Esophagus muscularis mucosa (tissue), 4 donors: Measurements from ENCODE around the gene WFDC5. TPM values are rescaled to one million over a fixed set of nuclear protein-coding genes. Genes with fewer than 3 reads are reported as not detected.
"Not testable (repeated sequence)": the region's sequence is repeated elsewhere in the genome, so short reads cannot be mapped to it uniquely, and the experiment has no call there.

Source experiments
- DNase-seq: peaks from one replicate; pipeline ENCODE4 v3.0.0-alpha.2; 2017; ENCODE audit errors: extremely low spot score
- H3K27ac ChIP-seq, 4 donors: fragments of 200-600 bp; sonication (generic); replicated peaks in 1 of 4; 1 replicate in 3 of 4; 2 replicates in 1 of 4; pipeline ENCODE4 v1.5.1; 2016 to 2019; ENCODE audit warnings: mild to moderate bottlenecking in 1 of 4
- H3K27me3 ChIP-seq, 4 donors: fragments of 200-600 bp; sonication (generic); one replicate each; pipeline versions ENCODE4 v1.5.1 to v1.6.0; 2016 to 2019
- H3K36me3 ChIP-seq, 4 donors: fragments of 200-600 bp; sonication (generic); one replicate each; pipeline ENCODE4 v1.5.1; 2016 to 2019
- H3K4me1 ChIP-seq, 4 donors: fragments of 200-600 bp; sonication (generic); one replicate each; pipeline ENCODE4 v1.5.1; 2016 to 2019
- H3K4me3 ChIP-seq, 4 donors: fragments of 200-600 bp; sonication (generic); 1 replicate in 2 of 4; 2 replicates in 2 of 4; pipeline ENCODE4 v1.5.1; 2016 to 2019; ENCODE audit warnings: mild to moderate bottlenecking in 4 of 4, moderate library complexity in 1 of 4
- H3K9me3 ChIP-seq, 4 donors: fragments of 200-600 bp; sonication (generic); 1 replicate in 3 of 4; 2 replicates in 1 of 4; pipeline ENCODE4 v1.5.1; 2016 to 2019
- EP300 ChIP-seq: sonication (generic); formaldehyde crosslinking; IDR thresholded peaks from one replicate; pipeline ENCODE4 v1.6.1; 2017; ENCODE audit warnings: antibody characterized with exemption
- POLR2A ChIP-seq: fragments of 450-650 bp; IDR thresholded peaks from one replicate; pipeline ENCODE4 v1.6.1; 2017; ENCODE audit warnings: antibody characterized with exemption, moderate library complexity, mild to moderate bottlenecking, low read depth
- POLR2AphosphoS5 ChIP-seq, 2 donors: sonication (generic); formaldehyde crosslinking; IDR thresholded peaks; one replicate each; pipeline ENCODE4 v1.6.1; 2017; ENCODE audit warnings: antibody characterized with exemption in 2 of 2
- WGBS: methylation state at CpG from one replicate; pipeline ENCODE4 v1.1.5; 2018; 5-methylcytosine and 5-hydroxymethylcytosine counted together
- intact Hi-C: fragments of 100-400 bp; cut with DNase I; formaldehyde crosslinking; loops from one replicate; pipeline ENCODE4 v1.15.1; 2023
- total RNA-seq, 4 donors: library from RNA; depleted of rRNA; stranded (reverse); fragments of >200 nt; gene quantifications; one replicate each; pipeline versions ENCODE4 v1.1.0 to v1.2.1, GENCODE V29; 2016
- TF ChIP-seq, protein P1 (sequence below), 3 experiments: fragments of 200-600 bp in 2 of 3; fragments of 450-650 bp in 1 of 3; sonication (generic) in 2 of 3; IDR thresholded peaks; one replicate each; pipeline ENCODE4 v1.5.1; 2017 to 2019; ENCODE audit warnings: antibody characterized with exemption in 3 of 3, mild to moderate bottlenecking in 2 of 3, moderate library complexity in 1 of 3

Gene WFDC5
- total RNA-seq, 4 donors from 2014 or later, result not detected

DNA sequence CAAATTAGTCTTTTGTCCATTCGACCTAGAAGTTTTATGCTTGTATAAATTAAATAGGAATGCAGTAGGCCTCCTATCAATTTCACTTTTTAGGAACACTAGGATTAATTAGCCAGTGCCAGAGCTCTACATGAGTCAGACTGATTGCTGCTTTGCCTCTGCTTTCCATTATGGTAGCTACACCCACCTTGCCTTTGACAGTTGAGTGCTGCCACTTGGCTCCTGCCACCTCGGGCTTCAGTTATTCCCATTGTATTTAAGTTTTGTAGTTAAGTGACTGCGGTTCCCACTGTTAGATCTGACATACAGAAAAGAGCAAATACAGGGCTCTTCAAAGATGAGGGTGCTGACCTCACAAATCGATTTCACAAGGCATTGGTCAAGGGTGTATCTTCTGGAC, 25.9 kb upstream of the WFDC5 start:
- no peak overlapping the region for H3K27ac ChIP-seq
- H3K4me3 ChIP-seq, result no peak overlapping the region
- intact Hi-C loops, result no loop called here
- no peaks in the 10 kb centered on the region for H3K9me3 ChIP-seq
- WGBS, result 69% methylated on average over 4 of the region's 4 CpGs
- no peak for TF ChIP-seq POLR2A
- TF ChIP-seq EP300, result no peak
- no peaks in the 10 kb centered on the region for H3K4me1 ChIP-seq
- H3K27me3 ChIP-seq, result peaks cover 0 to 26% (median 0%) of the 10 kb centered on the region in 4 donors
- DNase-seq, result no peak
- no peaks in the 10 kb centered on the region for H3K36me3 ChIP-seq

DNA sequence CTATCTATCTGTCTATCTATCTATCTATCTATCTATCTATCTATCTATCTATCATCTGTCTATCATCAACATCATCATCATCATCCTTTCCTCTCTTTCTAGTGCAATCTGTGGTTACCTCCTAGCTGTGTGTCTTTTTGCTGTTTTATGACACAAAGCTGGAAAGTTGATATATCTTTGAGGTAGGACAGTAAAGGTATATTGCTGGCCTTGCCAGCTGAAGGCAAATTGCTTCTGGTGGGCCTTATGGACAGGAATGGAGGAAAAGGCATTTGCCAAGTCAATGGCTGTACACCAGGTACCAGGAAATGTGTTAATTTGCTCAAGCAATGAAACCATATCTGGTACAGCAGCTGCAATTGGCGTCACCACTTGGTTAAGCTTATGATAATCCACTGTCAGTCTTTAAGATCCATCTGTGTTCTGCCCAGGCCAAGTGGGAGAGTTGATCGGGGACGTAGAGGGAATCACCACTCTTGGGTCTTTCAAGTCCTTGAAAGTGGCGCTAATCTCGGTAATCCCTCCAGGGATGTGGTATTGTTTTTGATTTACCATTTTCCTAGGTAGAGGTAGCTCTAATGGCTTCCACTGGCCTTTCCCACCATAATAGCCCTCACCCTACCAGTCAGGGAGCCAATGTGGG, 24.9 kb upstream of the WFDC5 start:
- H3K27ac ChIP-seq, DNase-seq, H3K9me3 ChIP-seq, H3K4me1 ChIP-seq, H3K36me3 ChIP-seq, intact Hi-C loops, H3K4me3 ChIP-seq: not testable (repeated sequence)
- WGBS, result 97% methylated on average over 5 of the region's 5 CpGs
- peaks cover 0 to 35% (median 0%) of the 10 kb centered on the region in 4 donors for H3K27me3 ChIP-seq

DNA sequence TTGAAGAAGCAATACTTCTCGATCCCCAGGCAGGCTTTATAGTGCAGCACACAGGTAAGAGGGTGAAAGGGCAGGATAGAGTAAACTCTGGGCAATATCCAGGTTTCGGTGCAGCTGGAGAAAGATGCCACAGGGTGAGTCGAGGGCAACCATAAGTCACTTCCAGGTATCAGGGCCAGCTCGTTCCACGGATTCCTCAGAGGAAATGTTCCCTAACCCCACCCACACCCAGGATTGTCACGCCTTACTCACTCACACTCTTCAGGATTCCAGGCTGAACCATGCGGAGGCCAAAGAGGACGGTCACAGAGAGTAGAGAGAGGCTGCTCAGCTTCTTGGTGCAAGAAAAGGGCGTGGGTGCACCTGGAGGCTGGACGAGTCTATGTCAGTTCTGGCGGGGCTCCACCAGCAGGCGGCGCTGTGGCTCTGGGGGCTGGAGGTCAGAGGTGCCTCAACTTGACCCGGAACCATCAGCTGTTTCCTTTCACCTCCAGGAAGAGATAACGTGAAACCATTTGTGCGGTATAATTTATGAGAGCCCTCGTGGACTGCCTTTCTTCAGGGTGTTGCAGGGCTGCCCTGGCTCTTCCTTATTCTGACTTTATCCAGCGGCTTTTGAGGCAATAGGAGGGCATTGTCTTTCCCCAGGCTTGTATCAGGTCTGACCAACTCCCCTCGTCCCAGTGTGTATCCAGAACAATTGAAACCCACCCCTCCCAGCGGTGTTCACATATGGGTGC, 23.8 kb upstream of the WFDC5 start:
- no peaks in the 10 kb centered on the region for H3K4me1 ChIP-seq
- no peak for DNase-seq
- H3K27me3 ChIP-seq, result peaks cover 0 to 35% (median 0%) of the 10 kb centered on the region in 4 donors
- peaks cover 0 to 6% (median 0%) of the 10 kb centered on the region in 4 donors for H3K9me3 ChIP-seq
- no peak for TF ChIP-seq EP300
- no peak for TF ChIP-seq POLR2AphosphoS5 (IDR thresholded peaks at IDR 0.05)
- TF ChIP-seq, protein P1, sequence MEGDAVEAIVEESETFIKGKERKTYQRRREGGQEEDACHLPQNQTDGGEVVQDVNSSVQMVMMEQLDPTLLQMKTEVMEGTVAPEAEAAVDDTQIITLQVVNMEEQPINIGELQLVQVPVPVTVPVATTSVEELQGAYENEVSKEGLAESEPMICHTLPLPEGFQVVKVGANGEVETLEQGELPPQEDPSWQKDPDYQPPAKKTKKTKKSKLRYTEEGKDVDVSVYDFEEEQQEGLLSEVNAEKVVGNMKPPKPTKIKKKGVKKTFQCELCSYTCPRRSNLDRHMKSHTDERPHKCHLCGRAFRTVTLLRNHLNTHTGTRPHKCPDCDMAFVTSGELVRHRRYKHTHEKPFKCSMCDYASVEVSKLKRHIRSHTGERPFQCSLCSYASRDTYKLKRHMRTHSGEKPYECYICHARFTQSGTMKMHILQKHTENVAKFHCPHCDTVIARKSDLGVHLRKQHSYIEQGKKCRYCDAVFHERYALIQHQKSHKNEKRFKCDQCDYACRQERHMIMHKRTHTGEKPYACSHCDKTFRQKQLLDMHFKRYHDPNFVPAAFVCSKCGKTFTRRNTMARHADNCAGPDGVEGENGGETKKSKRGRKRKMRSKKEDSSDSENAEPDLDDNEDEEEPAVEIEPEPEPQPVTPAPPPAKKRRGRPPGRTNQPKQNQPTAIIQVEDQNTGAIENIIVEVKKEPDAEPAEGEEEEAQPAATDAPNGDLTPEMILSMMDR (IDR thresholded peaks at IDR 0.05), result peak in 2 of 3 experiments; percentile 31 to 40
- TF ChIP-seq POLR2A, result no peak
- intact Hi-C loops, result no loop called here
- H3K27ac ChIP-seq, result no peak overlapping the region
- no peaks in the 10 kb centered on the region for H3K36me3 ChIP-seq
- WGBS, result 44% methylated on average over 19 of the region's 20 CpGs
- H3K4me3 ChIP-seq, result no peak overlapping the region

DNA sequence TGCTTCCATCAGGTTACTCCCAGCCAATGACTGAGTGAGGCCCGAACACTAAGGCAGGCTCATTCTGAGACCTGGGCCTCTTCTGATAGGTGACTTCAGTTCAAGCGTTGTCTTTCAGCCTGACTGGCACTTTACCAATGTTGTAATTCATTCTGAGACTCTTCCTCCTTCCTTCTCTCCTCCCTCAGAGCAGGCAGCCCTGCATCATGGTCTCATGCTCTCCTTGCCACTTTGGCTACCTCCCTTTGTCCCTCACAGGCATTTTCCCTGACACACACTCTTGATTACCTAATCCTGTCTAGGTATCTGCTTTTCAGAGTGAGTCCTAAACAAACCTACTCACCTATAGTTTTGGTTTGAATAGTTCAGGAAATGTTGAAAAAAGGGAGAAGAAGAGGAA, 21.9 kb upstream of the WFDC5 start:
- no peak for TF ChIP-seq EP300
- no peak for TF ChIP-seq POLR2A
- TF ChIP-seq, protein P1 (IDR thresholded peaks at IDR 0.05), result no peak
- TF ChIP-seq POLR2AphosphoS5 (IDR thresholded peaks at IDR 0.05), result no peak
- DNase-seq, result no peak
- H3K4me3 ChIP-seq, result no peak overlapping the region
- peaks cover 0 to 6% (median 0%) of the 10 kb centered on the region in 4 donors for H3K9me3 ChIP-seq
- no peaks in the 10 kb centered on the region for H3K36me3 ChIP-seq
- no peaks in the 10 kb centered on the region for H3K4me1 ChIP-seq
- H3K27me3 ChIP-seq, result peaks cover 0 to 42% (median 0%) of the 10 kb centered on the region in 4 donors
- intact Hi-C loops, result no loop called here
- H3K27ac ChIP-seq, result no peak overlapping the region
- WGBS, result 47% methylated on average over 2 of the region's 2 CpGs

DNA sequence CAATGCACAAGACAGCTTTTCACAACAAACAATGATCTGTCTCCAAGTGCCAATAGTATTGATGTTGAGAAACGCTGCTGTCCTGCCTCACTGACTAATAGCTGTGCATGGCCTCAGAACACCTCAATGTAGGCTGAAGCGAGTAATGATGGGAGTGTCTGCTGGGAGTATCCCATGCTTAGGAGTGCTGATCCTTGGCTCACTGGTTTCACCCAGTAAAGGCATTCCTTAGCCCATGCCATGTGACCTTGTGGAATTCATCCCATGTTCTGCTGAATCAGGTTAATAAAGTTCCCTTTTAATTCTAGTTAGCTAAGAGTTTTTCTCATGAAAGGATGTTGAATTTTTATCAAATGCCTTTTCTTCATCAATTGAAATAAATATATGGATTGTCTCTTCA, 13.1 kb upstream of the WFDC5 start:
- H3K27ac ChIP-seq, result no peak overlapping the region
- peak; percentile 45 for DNase-seq
- intact Hi-C loops, result no loop called here
- TF ChIP-seq POLR2AphosphoS5 (IDR thresholded peaks at IDR 0.05) (no peak), EP300 (no peak), POLR2A (no peak)
- TF ChIP-seq, protein P1 (IDR thresholded peaks at IDR 0.05), result no peak
- 71% methylated on average over 2 of the region's 2 CpGs for WGBS
- H3K36me3 ChIP-seq, result no peaks in the 10 kb centered on the region
- H3K4me3 ChIP-seq, result no peak overlapping the region
- peaks cover 0 to 26% (median 0%) of the 10 kb centered on the region in 4 donors for H3K27me3 ChIP-seq
- no peaks in the 10 kb centered on the region for H3K4me1 ChIP-seq
- H3K9me3 ChIP-seq, result no peaks in the 10 kb centered on the region
